Effector memory CD4-positive, alpha-beta T cell (primary cell): ENCODE data around the gene PIK3C2G.
"Not testable (repeated sequence)": the region's sequence is repeated elsewhere in the genome, so short reads cannot be mapped to it uniquely, and the experiment has no call there.

Experiments used
- DNase-seq, 3 donors: peaks; one replicate each; pipeline ENCODE4 v3.0.0-alpha.2; 2020
- H3K27ac ChIP-seq: 2 replicates; pipeline ENCODE4 v1.7.0; 2013; ENCODE audit warnings: mild to moderate bottlenecking, low read length, moderate library complexity; ENCODE audit not compliant: insufficient read depth, poor library complexity, severe bottlenecking
- H3K27me3 ChIP-seq: replicated peaks from 2 replicates; pipeline ENCODE4 v1.7.0; 2013; ENCODE audit warnings: mild to moderate bottlenecking, low read length; ENCODE audit not compliant: insufficient read depth, control insufficient read depth, poor library complexity, severe bottlenecking
- H3K36me3 ChIP-seq: 2 replicates; pipeline ENCODE4 v1.7.0; 2013; ENCODE audit warnings: mild to moderate bottlenecking, low read length, moderate library complexity; ENCODE audit not compliant: control insufficient read depth, insufficient read depth
- H3K4me1 ChIP-seq: 2 replicates; pipeline ENCODE4 v1.7.0; 2013; ENCODE audit warnings: low read length, mild to moderate bottlenecking; ENCODE audit not compliant: control insufficient read depth, insufficient read depth, poor library complexity, severe bottlenecking
- H3K4me3 ChIP-seq: 2 replicates; pipeline ENCODE4 v1.7.0; 2013; ENCODE audit warnings: low read length, low read depth, mild to moderate bottlenecking; ENCODE audit not compliant: insufficient read depth, poor library complexity, severe bottlenecking
- H3K9me3 ChIP-seq: 2 replicates; pipeline ENCODE4 v1.7.0; 2013; ENCODE audit warnings: mild to moderate bottlenecking, low read length, moderate library complexity; ENCODE audit not compliant: control insufficient read depth

PIK3C2G gene

DNA sequence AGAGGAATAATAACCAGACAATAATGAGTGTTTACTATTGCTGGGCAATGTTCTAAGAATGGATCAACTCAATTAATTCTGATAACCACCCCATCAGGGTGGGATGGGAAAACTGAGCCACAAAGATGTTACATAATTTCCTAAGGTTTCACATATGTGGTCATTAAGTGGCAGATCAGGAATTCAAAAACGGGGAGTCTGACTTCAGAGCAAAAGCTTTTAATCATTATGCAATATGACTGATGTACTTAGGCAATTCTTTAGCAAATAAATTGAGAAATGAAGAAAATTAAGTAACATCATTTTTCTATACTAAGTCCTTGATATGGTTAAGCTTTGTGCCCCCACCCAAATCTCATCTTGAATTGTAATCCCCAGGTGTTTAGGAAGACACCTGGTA lies 423.1 kb downstream of the PIK3C2G start:
- Histone ChIP-seq H3K27me3 (no peaks in the 10 kb centered on the region), H3K4me3 (no peak overlapping the region), H3K4me1 (no peaks in the 10 kb centered on the region), H3K36me3 (no peaks in the 10 kb centered on the region), H3K27ac (no peak overlapping the region), H3K9me3 (no peaks in the 10 kb centered on the region)
- no peak for DNase-seq

DNA sequence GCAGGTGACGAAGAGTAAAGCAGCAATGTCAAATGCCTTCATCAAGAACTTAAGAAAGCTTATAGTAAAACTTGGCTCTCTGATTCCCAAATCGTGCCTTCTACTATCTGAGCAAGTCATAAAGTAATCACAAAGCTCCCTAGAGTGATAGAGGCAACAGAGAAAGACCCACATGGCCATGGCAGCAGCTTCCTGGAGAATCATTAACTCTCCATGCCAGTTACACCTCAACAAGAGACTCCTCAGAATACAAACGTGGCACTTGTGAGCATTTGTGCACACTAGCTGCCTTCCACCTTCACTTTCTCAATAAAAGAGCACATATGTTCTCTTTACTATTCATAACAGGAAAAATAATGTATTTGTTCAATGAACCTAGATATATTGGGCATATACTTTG lies 428.5 kb downstream of the PIK3C2G start:
- Histone ChIP-seq H3K9me3 (no peaks in the 10 kb centered on the region), H3K36me3 (no peaks in the 10 kb centered on the region), H3K27ac (no peak overlapping the region), H3K27me3 (no peaks in the 10 kb centered on the region), H3K4me1 (no peaks in the 10 kb centered on the region), H3K4me3 (no peak overlapping the region)
- no peak for DNase-seq

DNA sequence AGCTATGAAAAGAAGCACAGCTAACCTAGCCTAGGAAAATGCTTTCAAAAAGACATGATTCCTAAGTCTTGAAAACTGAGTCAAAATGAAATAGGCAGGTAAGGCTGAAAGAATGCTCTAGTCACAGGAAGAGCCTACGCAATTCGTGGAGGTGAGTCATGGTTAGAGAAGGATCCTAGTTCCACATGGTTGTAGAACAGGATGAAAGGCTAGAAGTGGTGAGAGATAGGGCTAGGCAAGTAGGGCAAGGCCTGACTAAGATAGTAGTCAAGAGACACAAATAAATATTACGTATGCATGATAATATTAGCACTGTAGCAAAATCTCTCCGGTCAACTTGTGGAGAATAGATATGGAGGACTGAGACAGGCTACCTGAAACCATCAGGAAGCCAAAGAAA lies 429.3 kb downstream of the PIK3C2G start:
- Histone ChIP-seq H3K36me3 (no peaks in the 10 kb centered on the region), H3K27ac (no peak overlapping the region), H3K4me1 (no peaks in the 10 kb centered on the region), H3K27me3 (no peaks in the 10 kb centered on the region), H3K9me3 (no peaks in the 10 kb centered on the region), H3K4me3 (no peak overlapping the region)
- no peak for DNase-seq

DNA sequence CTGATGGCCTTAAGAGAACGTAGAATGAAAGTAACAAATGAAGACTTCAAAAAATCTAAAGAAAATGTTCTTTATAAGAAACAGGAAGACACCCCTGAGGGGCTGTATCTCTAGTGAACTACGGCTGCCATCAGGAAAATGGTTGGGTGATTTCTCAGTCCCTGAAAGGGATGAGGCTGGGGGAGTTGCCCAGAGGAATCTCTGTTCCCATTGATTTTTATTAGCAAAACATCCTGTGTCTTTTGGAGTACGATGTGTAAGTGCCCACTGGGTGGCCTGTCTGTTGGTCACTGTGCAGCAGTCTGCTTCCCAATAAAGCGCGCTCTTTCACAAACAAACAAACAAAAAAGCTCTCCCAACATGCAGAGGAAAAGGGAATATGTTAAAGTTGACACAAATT lies 432.7 kb downstream of the PIK3C2G start:
- not testable (repeated sequence) for DNase-seq, H3K9me3 ChIP-seq, H3K27me3 ChIP-seq, H3K36me3 ChIP-seq, H3K27ac ChIP-seq, H3K4me3 ChIP-seq, H3K4me1 ChIP-seq

DNA sequence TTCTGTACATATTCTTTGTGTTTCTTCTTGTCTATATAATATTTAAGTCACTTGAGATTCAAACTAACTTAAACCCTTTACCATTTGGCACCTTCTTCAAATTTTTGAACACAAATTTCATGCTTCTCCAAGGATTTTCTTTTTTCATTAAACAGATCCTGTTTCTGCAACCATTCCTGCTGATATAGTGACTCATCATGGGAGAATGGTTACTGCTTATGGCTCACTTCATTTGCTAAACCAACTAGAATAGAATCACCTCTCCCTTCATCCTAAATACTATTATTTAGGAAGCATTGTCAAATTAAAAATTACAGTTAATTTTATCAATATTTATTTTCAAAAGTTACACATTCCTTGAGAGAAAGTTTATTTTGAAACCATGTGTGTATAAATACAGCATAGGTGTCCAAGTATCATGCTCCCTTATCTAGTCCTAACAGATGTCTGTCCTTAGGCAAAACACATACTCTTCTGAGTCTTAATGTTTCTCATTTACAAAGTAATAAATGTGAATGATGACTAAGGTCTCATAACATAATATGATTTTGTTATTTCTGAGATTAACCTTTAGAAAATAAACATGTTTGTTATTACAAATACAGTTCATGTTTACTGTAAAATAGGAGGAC lies 435.8 kb downstream of the PIK3C2G start:
- no peak overlapping the region for H3K4me3 ChIP-seq
- no peaks in the 10 kb centered on the region for H3K9me3 ChIP-seq
- no peak overlapping the region for H3K27ac ChIP-seq
- no peaks in the 10 kb centered on the region for H3K27me3 ChIP-seq
- no peaks in the 10 kb centered on the region for H3K4me1 ChIP-seq
- H3K36me3 ChIP-seq, result no peaks in the 10 kb centered on the region
- no peak for DNase-seq
